K562 (cell line): ENCODE data around the gene PRRT1. TPM values are rescaled to one million over a fixed set of nuclear protein-coding genes. Genes with fewer than 3 reads are reported as not detected.
A peak's percentile ranks its signal among the peaks of the same experiment; 100 is the strongest.

Experiments used
- CBX1 ChIP-seq: sonication (generic); IDR thresholded peaks from 2 replicates; pipeline ENCODE4 v1.6.1; 2016; ENCODE audit warnings: antibody characterized with exemption, low read depth, mild to moderate bottlenecking
- ELF4 ChIP-seq: fragments of 450-650 bp; formaldehyde crosslinking; IDR thresholded peaks from 2 replicates; pipeline ENCODE4 v1.4.0; 2022; ENCODE audit warnings: missing genetic modification characterization
- EP400 ChIP-seq: fragments of 450-650 bp; IDR thresholded peaks from 2 replicates; pipeline ENCODE4 v1.6.1; 2017; ENCODE audit warnings: antibody characterized with exemption, mild to moderate bottlenecking, moderate library complexity
- FOSL1 ChIP-seq: fragments of 200-800 bp; sonication (Bioruptor generic); conservative IDR thresholded peaks from 2 replicates; pipeline ENCODE4 v1.6.1; 2016; ENCODE audit warnings: missing genetic modification characterization, missing compliant biosample characterization
- MCM7 ChIP-seq, 2 experiments: fragments of 450-650 bp; IDR thresholded peaks; 2 replicates each; pipeline ENCODE4 v1.6.1; 2016 to 2018
- RBM34 ChIP-seq: fragments of 200-400 bp; formaldehyde crosslinking; IDR thresholded peaks from 2 replicates; pipeline ENCODE4 v1.6.1; 2018; ENCODE audit warnings: low read length, borderline replicate concordance; ENCODE audit not compliant: insufficient read depth
- SETDB1 ChIP-seq: IDR thresholded peaks from one replicate; pipeline ENCODE4 v1.6.1; 2012; ENCODE audit warnings: low read length, control low read depth, inconsistent platforms
- SMAD1 ChIP-seq: fragments of 150-350 bp; IDR thresholded peaks from 2 replicates; pipeline ENCODE4 v1.6.1; 2014; ENCODE audit warnings: low read length, low read depth; ENCODE audit not compliant: partially characterized antibody
- TCFL5 ChIP-seq: fragments of 250-450 bp; sonication (Bioruptor Pico); conservative IDR thresholded peaks from 2 replicates; pipeline ENCODE4 v1.6.1; 2021; ENCODE audit warnings: mild to moderate bottlenecking, moderate library complexity, matching md5 sums
- ZNF699 ChIP-seq: fragments of 250-450 bp; sonication (Bioruptor Pico); IDR thresholded peaks from 2 replicates; pipeline ENCODE4 v1.8.0; 2021; ENCODE audit warnings: mild to moderate bottlenecking, moderate library complexity; ENCODE audit not compliant: insufficient replicate concordance
- ZNF717 ChIP-seq: fragments of 250-450 bp; sonication (Bioruptor Pico); IDR thresholded peaks from 2 replicates; pipeline ENCODE4 v1.5.0; 2021
- ZNF778 ChIP-seq: fragments of 450-650 bp; formaldehyde crosslinking; IDR thresholded peaks from 2 replicates; pipeline ENCODE4 v1.4.0; 2020; ENCODE audit warnings: mild to moderate bottlenecking, moderate library complexity
- polyA plus RNA-seq, 8 experiments: library from polyadenylated mRNA; depleted of rRNA in 4 of 8; stranded (reverse) in 5 of 8; unstranded in 3 of 8; fragments of >200 nt; fragmentation: Nextera tagmentation in 2 of 8; fragmentation: Illumina TruSeq in 1 of 8; extraction: Ambion mirVana in 2 of 8; extraction: Trizol in 1 of 8; gene quantifications; 2 replicates each; pipeline versions ENCODE4 v1.2.1 to v1.2.3, GENCODE V29; 2011 to 2014; ENCODE audit warnings: inconsistent platforms in 1 of 8, missing spikeins in 1 of 8
- total RNA-seq, 7 experiments: library from RNA; depleted of rRNA in 6 of 7; stranded (reverse); fragments of >200 nt in 6 of 7; fragmentation: Illumina TruSeq in 2 of 7; extraction: Trizol in 2 of 7; gene quantifications; 2 replicates each; pipeline versions ENCODE4 v1.2.1 to v1.2.3, GENCODE V29; 2011 to 2021; ENCODE audit warnings: low replicate concordance in 1 of 7
- TF ChIP-seq, protein P1 (sequence below): fragments of 250-450 bp; sonication (Bioruptor Pico); IDR thresholded peaks from 2 replicates; pipeline ENCODE4 v1.5.0; 2020; ENCODE audit warnings: mild to moderate bottlenecking
- TF ChIP-seq, protein P2 (sequence below): fragments of 450-650 bp; formaldehyde crosslinking; IDR thresholded peaks from 2 replicates; pipeline ENCODE4 v1.4.0; 2020; ENCODE audit warnings: mild to moderate bottlenecking, mixed read lengths
- TF ChIP-seq, protein P3 (sequence below), 2 experiments: fragments of 450-650 bp in 1 of 2; sonication (generic) in 1 of 2; formaldehyde crosslinking in 1 of 2; IDR thresholded peaks in 1 of 2; conservative IDR thresholded peaks in 1 of 2; 2 replicates each; pipeline versions ENCODE4 v1.6.1 to v1.8.1; 2016 to 2023; ENCODE audit warnings: mild to moderate bottlenecking in 2 of 2, moderate library complexity in 2 of 2, inconsistent platforms in 1 of 2, missing genetic modification reagents in 1 of 2
- TF ChIP-seq, protein P4 (sequence below): sonication (generic); formaldehyde crosslinking; IDR thresholded peaks from 2 replicates; pipeline ENCODE4 v1.8.0; 2023; ENCODE audit warnings: missing genetic modification reagents, mild to moderate bottlenecking, borderline replicate concordance
- TF ChIP-seq, protein P5 (sequence below), 2 experiments: IDR thresholded peaks; 2 replicates each; pipeline ENCODE4 v1.6.1; 2012; ENCODE audit warnings: improper control_type of control experiment in 2 of 2, low read depth in 2 of 2, low read length in 2 of 2, borderline replicate concordance in 1 of 2

The PRRT1 gene
- total and polyA plus RNA-seq, 9 of the 15 experiments (the other 6 are each of a cell fraction or from before 2014, with no cell fraction given) = 0.14 to 3.5 (median 0.41) TPM

DNA sequence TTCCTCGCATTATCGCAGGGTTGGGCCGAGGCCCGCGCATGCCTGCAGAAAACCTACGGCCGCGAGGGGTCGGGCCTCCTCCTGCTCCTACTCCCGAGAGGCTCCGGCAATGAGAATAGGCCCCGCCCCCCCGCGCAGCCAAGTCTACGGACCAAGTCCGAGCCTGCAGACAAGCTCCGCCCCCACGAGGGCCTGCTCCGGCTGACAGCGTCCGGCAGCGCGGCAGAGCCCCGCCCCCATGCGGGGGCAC lies 43.8 kb upstream of the PRRT1 start (continued):
- TF ChIP-seq, protein P1, sequence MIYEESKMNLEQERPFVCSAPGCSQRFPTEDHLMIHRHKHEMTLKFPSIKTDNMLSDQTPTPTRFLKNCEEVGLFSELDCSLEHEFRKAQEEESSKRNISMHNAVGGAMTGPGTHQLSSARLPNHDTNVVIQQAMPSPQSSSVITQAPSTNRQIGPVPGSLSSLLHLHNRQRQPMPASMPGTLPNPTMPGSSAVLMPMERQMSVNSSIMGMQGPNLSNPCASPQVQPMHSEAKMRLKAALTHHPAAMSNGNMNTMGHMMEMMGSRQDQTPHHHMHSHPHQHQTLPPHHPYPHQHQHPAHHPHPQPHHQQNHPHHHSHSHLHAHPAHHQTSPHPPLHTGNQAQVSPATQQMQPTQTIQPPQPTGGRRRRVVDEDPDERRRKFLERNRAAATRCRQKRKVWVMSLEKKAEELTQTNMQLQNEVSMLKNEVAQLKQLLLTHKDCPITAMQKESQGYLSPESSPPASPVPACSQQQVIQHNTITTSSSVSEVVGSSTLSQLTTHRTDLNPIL = no peak
- TF ChIP-seq SMAD1 (no peak), RBM34 (peak; percentile 94; the same call in 1 of the 2 replicates), TCFL5 (no peak), CBX1 (no peak), FOSL1 (tag) (no peak), MCM7 (IDR thresholded peaks at IDR 0.05) (no peak), ELF4 (CRISPR knock-in tag) (no peak), ZNF778 (CRISPR knock-in tag) (no peak), ZNF717 (CRISPR knock-in tag) (no peak), SETDB1 (peak; percentile 99), EP400 (no peak), ZNF699 (CRISPR knock-in tag) (no peak)
- TF ChIP-seq, protein P2, sequence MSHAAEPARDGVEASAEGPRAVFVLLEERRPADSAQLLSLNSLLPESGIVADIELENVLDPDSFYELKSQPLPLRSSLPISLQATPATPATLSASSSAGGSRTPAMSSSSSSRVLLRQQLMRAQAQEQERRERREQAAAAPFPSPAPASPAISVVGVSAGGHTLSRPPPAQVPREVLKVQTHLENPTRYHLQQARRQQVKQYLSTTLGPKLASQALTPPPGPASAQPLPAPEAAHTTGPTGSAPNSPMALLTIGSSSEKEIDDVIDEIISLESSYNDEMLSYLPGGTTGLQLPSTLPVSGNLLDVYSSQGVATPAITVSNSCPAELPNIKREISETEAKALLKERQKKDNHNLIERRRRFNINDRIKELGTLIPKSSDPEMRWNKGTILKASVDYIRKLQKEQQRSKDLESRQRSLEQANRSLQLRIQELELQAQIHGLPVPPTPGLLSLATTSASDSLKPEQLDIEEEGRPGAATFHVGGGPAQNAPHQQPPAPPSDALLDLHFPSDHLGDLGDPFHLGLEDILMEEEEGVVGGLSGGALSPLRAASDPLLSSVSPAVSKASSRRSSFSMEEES (CRISPR knock-in tag) = no peak
- TF ChIP-seq, protein P3, sequence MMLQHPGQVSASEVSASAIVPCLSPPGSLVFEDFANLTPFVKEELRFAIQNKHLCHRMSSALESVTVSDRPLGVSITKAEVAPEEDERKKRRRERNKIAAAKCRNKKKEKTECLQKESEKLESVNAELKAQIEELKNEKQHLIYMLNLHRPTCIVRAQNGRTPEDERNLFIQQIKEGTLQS (IDR thresholded peaks at IDR 0.05) = no peak
- TF ChIP-seq, protein P3 (CRISPR knock-in tag; conservative IDR thresholded peaks at IDR 0.05) = no peak
- TF ChIP-seq, protein P4, sequence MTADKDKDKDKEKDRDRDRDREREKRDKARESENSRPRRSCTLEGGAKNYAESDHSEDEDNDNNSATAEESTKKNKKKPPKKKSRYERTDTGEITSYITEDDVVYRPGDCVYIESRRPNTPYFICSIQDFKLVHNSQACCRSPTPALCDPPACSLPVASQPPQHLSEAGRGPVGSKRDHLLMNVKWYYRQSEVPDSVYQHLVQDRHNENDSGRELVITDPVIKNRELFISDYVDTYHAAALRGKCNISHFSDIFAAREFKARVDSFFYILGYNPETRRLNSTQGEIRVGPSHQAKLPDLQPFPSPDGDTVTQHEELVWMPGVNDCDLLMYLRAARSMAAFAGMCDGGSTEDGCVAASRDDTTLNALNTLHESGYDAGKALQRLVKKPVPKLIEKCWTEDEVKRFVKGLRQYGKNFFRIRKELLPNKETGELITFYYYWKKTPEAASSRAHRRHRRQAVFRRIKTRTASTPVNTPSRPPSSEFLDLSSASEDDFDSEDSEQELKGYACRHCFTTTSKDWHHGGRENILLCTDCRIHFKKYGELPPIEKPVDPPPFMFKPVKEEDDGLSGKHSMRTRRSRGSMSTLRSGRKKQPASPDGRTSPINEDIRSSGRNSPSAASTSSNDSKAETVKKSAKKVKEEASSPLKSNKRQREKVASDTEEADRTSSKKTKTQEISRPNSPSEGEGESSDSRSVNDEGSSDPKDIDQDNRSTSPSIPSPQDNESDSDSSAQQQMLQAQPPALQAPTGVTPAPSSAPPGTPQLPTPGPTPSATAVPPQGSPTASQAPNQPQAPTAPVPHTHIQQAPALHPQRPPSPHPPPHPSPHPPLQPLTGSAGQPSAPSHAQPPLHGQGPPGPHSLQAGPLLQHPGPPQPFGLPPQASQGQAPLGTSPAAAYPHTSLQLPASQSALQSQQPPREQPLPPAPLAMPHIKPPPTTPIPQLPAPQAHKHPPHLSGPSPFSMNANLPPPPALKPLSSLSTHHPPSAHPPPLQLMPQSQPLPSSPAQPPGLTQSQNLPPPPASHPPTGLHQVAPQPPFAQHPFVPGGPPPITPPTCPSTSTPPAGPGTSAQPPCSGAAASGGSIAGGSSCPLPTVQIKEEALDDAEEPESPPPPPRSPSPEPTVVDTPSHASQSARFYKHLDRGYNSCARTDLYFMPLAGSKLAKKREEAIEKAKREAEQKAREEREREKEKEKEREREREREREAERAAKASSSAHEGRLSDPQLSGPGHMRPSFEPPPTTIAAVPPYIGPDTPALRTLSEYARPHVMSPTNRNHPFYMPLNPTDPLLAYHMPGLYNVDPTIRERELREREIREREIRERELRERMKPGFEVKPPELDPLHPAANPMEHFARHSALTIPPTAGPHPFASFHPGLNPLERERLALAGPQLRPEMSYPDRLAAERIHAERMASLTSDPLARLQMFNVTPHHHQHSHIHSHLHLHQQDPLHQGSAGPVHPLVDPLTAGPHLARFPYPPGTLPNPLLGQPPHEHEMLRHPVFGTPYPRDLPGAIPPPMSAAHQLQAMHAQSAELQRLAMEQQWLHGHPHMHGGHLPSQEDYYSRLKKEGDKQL (CRISPR knock-in tag) = no peak
- TF ChIP-seq, protein P5, sequence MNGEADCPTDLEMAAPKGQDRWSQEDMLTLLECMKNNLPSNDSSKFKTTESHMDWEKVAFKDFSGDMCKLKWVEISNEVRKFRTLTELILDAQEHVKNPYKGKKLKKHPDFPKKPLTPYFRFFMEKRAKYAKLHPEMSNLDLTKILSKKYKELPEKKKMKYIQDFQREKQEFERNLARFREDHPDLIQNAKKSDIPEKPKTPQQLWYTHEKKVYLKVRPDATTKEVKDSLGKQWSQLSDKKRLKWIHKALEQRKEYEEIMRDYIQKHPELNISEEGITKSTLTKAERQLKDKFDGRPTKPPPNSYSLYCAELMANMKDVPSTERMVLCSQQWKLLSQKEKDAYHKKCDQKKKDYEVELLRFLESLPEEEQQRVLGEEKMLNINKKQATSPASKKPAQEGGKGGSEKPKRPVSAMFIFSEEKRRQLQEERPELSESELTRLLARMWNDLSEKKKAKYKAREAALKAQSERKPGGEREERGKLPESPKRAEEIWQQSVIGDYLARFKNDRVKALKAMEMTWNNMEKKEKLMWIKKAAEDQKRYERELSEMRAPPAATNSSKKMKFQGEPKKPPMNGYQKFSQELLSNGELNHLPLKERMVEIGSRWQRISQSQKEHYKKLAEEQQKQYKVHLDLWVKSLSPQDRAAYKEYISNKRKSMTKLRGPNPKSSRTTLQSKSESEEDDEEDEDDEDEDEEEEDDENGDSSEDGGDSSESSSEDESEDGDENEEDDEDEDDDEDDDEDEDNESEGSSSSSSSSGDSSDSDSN (IDR thresholded peaks at IDR 0.05; ENCODE audit: borderline replicate concordance in 1 of 2, low read depth in 2 of 2, low read length in 2 of 2) = peak in 1 of 2 experiments; percentile 58; a peak in 1 of 4 replicates
